Fibroblast of gingiva (primary cell): ENCODE data around the gene MID2.
"Not testable (repeated sequence)": the region's sequence is repeated elsewhere in the genome, so short reads cannot be mapped to it uniquely, and the experiment has no call there.

Source experiments
- DNase-seq: peaks from one replicate; pipeline ENCODE4 v3.0.0-alpha.2; 2011; ENCODE audit warnings: low read depth

Gene MID2

GRCh38 chrX:107825698-107826237 lies at the start of gene MID2:
TSS of gene MID2 (plus strand) at chrX:107825866. CDS start at chrX:107826427, 561 bp downstream.
- DNase-seq = peak; percentile 24

- DNase-seq = peak; percentile 79
Observed at GRCh38 chrX:107776649-107777535, 48.8 kb upstream of the MID2 start.

- no peak for DNase-seq
Observed at GRCh38 chrX:107777536-107777832, 48.2 kb upstream of the MID2 start, which contains the start of gene NCBP2L. TSS of gene NCBP2L (plus strand) at chrX:107777733. CDS start at chrX:107794221, 16,488 bp downstream.

- DNase-seq = no peak
Observed at GRCh38 chrX:107780525-107780924, 45.1 kb upstream of the MID2 start.

GRCh38 chrX:107787827-107788226 lies 37.8 kb upstream of the MID2 start:
- no peak for DNase-seq

- no peak for DNase-seq
Observed at GRCh38 chrX:107804427-107804826, 21.2 kb upstream of the MID2 start.

- DNase-seq = no peak
Observed at GRCh38 chrX:107805179-107805578, 20.5 kb upstream of the MID2 start.

GRCh38 chrX:107810053-107810452 lies 15.6 kb upstream of the MID2 start:
- not testable (repeated sequence) for DNase-seq

- DNase-seq = no peak
Observed at GRCh38 chrX:107818900-107819521, 6.7 kb upstream of the MID2 start.

GRCh38 chrX:107823042-107823441 lies 2.6 kb upstream of the MID2 start:
- DNase-seq = no peak

GRCh38 chrX:107823456-107823855 lies 2.2 kb upstream of the MID2 start:
- peak; percentile 83 for DNase-seq

GRCh38 chrX:107826238-107827029 lies 768 bp downstream of the MID2 start:
- DNase-seq = peak; percentile 66

- no peak for DNase-seq
Observed at GRCh38 chrX:107827030-107827831, 1.6 kb downstream of the MID2 start.

- no peak for DNase-seq
Observed at GRCh38 chrX:107827852-107828251, 2.2 kb downstream of the MID2 start.

- DNase-seq = no peak
Observed at GRCh38 chrX:107829878-107830277, 4.2 kb downstream of the MID2 start.

GRCh38 chrX:107831071-107831730 lies 5.5 kb downstream of the MID2 start:
- DNase-seq = no peak

GRCh38 chrX:107834275-107835201 lies 8.9 kb downstream of the MID2 start:
- no peak for DNase-seq

GRCh38 chrX:107836958-107837357 lies 11.3 kb downstream of the MID2 start:
- no peak for DNase-seq

- no peak for DNase-seq
Observed at GRCh38 chrX:107840971-107841370, 15.3 kb downstream of the MID2 start.
